ENCODE measurements around the gene DNAJA3.

The DNAJA3 gene

DNA sequence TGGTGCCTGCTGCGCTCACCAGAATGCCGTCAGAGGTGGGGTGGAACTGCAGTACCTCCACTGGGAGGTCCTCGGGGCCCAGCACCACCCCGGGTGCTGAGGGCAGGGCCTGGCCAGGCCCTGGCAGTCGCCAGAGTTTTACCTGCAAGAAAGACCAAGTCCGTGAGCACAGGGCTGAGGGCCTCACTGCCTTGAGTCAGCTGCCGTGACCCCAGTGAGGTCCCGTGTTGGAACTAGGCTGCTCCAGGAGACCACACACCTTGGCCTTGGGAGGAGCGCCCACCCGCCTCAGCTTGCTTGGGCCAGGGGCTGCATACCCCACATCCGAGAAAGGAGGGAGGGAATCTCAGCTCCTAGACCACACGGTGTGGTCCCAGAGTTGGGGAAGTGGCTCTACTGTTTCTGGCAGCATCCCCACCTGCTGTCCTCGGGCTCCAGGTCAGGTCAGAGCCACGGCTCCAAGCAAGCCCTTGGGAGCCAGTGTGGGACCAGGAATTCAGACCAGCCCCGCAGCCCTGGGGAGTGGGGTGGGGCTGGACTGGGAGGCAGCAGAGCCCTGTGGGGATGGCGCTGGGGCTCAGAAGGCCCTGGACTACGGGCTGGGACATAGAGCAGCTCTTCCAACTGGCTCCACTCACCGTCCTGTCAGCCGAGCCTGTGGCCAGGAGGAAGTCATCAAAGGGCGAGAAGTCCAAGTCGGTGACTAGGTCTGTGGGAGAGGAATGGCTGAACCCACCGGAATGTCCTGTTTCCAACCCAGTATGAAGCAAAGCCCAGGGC, 17.9 kb upstream of the DNAJA3 start:
- no peak for DNase-seq

GRCh38 chr16:4408323-4408690, 17.4 kb upstream of the DNAJA3 start:
- DNase-seq: no peak

GRCh38 chr16:4409081-4409932, 16.4 kb upstream of the DNAJA3 start:
- no peak for DNase-seq

DNA sequence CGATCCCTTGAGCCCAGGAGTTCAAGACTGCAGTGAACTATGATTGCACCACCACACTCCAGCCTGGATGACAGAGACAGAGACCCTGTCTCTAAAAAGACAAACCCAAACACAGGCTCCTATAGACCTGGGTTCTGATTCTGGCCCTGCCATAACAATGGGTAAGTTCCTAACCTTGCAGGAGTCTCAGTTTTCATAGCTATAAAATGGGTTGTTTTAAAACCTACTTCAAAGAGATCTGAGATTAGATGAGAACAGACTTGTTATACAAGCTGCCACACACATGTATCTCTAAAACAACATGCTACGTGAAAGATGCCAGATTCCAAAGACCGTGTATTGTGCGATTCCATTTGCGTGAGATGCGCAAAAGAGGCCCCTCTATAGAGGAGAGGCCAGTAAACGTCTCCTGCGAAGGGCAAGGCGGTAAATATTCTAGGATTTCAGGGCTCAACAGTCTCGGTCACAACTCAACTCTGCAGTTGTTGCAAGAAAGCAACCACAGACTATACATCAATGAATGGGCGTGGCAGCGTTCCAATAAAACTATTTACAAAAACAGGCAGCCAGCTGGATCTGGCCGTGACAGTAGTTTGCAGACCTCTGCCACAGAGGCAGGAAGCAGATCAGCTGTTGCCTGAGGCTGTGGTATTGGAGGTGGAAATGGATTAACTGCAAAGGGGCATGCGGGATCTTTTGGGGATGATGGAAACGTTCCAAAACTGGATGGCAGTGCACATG, 15.2 kb upstream of the DNAJA3 start:
- no peak for DNase-seq

GRCh38 chr16:4411684-4412083, 14.0 kb upstream of the DNAJA3 start:
- no peak for DNase-seq

DNA sequence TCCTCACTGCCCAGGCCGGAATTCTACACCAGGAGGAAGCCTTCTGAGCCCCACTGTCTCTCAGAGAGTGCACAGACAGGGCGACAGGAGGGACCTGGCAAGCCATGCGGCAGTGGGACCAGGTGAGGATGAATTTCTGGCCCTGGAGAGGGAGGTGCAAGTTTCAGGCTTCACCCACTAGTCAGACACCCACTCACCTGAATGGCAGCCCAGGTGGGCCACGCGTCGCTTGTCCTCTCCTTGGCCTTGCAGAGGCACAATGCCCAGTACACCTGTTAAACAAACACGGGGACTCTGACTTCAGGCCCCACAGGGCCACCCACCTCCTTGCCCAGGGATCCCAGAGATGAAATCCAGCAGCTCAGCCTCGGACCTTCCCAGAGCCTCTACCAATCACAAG, 13.5 kb upstream of the DNAJA3 start:
- DNase-seq: no peak

GRCh38 chr16:4412854-4413253, 12.8 kb upstream of the DNAJA3 start:
- DNase-seq: no peak

- no peak for DNase-seq
These were observed 11.3 kb upstream of the DNAJA3 start for GRCh38 chr16:4414187-4414917.

GRCh38 chr16:4415538-4416199, 10.0 kb upstream of the DNAJA3 start:
- no peak for DNase-seq

GRCh38 chr16:4416200-4417032, 9.3 kb upstream of the DNAJA3 start, which contains the start of gene CORO7:
Gene CORO7, minus strand, starts transcription at chr16:4416596. Its CDS starts 78 bp downstream, at chr16:4416518.
- DNase-seq: peak; percentile 92

DNA sequence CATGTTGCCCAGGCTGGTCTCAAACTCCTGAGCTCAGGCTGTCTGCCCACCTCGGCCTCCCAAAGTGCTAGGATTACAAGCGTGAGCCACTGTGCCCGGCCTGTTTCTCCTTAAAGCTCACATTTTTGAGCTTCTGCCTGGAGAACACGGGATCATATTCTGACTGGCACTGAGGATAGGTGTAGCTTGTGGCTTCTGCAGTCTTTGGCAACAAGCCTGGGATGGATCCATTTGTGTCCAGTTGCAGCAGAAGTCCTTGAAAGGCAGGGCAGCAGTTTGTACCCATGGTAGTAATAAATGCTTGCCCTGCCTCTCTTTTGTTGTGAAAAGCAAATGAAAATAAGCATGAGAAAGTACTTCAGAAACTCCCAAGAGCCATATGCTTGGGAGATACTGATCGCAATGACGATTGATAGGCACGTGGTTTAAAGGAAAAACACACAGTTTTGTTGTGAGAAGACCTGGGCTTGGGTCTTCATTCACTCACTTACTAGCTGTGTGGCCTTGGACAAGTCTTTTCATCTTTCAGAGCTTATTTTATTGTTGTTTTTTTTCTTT, 6.2 kb upstream of the DNAJA3 start:
- DNase-seq: no peak

DNA sequence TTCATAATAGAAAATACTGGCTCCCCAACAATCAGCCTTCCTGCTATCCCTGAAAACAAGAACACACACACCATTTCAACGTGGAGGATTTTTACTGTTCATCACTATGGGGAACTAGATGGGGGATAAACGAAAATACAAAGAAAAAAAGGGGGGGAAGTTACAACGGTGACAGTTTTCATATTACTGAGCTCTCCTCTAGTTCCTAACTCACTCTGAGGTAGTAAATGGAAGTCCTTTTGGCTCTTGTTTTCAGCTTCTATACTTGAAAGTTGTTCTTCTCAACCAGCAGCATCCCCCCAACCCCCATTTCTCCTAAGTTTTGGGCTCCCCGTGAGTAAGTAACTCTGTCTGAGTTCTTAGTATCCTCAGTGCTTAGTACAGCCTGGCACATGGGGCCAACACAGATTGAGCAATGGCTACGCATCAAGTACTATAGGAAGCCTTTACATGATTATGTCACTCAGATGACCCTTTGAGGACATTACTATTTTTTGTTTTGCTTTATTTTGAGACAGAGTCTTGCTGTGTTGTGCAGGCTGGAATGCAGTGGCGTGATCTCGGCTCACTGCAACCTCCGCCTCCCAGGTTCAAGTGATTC, 5.1 kb upstream of the DNAJA3 start:
- no peak for DNase-seq

- peak; percentile 55 for DNase-seq
These were observed 485 bp downstream of the DNAJA3 start for GRCh38 chr16:4426021-4426684.

- DNase-seq: no peak
These were observed 1.2 kb downstream of the DNAJA3 start for GRCh38 chr16:4426722-4427372.

GRCh38 chr16:4428500-4428899, 2.8 kb downstream of the DNAJA3 start:
- no peak for DNase-seq

DNA sequence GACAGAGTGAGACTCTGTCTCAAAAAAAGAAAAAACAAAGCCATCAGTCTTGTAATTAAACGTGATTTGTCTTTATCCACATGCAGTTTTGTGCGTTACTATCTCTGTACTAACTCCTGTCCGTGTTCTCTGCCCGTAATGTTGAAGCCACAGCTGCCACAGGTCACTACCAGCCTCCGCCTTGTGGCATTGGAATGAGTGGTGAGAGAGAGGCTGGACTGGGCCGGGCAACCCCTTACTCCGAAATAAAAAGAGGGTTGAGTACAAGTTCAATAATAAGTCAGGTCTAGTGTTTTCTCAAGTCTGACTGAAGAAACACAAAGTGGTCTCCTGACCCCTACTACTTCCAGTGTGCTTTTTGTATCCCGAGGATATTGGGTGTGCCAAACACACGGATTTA, 5.4 kb downstream of the DNAJA3 start:
- DNase-seq: no peak

DNA sequence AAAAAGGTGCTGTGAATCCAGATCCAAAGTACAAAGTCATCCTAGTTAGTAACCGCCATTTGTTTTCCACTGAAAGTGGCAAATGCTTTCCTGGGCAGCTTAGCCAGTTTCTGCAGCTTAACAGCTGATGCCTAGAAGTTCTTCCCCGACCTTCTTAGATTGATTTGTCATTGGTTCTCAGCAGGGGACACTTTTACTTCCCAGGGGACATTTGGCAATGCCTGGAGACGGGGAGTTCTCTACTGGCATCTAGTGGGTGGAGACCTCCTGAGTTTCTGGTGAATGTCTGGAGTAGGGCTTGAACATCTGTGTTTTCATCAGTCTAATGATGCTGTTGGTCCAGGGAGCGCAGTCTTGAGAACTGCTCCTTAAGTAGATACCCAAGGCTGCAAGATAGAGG, 7.6 kb downstream of the DNAJA3 start:
- DNase-seq: no peak

GRCh38 chr16:4433914-4434787, 8.5 kb downstream of the DNAJA3 start:
- DNase-seq: no peak
